Effector CD8-positive, alpha-beta T cell (primary cell): ENCODE measurements around the gene LHX4.

Experiments used
- DNase-seq: peaks from one replicate; lab custom pipeline; 2025; lab: John Stamatoyannopoulos, UW

Gene LHX4

GRCh38 chr1:180243517-180244221 is 13.6 kb downstream of the LHX4 start:
- DNase-seq, result no peak

DNA sequence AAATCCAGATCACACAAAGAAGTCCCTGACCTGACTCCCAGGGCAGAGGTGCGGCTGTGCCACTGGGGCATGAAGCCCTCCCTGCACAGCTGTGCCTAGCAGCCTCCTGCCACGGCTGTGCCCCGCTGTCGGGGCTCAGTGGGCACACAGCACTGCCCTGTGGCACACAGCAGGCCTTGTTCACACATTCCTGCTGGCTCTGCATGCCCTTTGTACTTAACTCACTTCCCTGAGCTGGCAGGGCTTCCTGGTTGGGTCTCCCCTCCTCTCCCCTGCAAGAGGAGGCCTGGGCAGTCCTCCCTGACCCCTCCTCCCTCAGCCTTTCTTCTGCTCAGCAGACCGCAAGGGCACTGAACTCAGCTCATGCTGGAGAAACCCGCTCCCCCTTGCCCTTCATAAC is 14.8 kb downstream of the LHX4 start:
- no peak for DNase-seq

GRCh38 chr1:180246579-180246978 is 16.5 kb downstream of the LHX4 start:
- DNase-seq, result no peak

GRCh38 chr1:180247061-180247460 is 17.0 kb downstream of the LHX4 start:
- DNase-seq, result no peak

- no peak for DNase-seq
Observed at GRCh38 chr1:180247580-180247979, 17.5 kb downstream of the LHX4 start.

- no peak for DNase-seq
Observed at GRCh38 chr1:180248176-180248575, 18.1 kb downstream of the LHX4 start.

DNA sequence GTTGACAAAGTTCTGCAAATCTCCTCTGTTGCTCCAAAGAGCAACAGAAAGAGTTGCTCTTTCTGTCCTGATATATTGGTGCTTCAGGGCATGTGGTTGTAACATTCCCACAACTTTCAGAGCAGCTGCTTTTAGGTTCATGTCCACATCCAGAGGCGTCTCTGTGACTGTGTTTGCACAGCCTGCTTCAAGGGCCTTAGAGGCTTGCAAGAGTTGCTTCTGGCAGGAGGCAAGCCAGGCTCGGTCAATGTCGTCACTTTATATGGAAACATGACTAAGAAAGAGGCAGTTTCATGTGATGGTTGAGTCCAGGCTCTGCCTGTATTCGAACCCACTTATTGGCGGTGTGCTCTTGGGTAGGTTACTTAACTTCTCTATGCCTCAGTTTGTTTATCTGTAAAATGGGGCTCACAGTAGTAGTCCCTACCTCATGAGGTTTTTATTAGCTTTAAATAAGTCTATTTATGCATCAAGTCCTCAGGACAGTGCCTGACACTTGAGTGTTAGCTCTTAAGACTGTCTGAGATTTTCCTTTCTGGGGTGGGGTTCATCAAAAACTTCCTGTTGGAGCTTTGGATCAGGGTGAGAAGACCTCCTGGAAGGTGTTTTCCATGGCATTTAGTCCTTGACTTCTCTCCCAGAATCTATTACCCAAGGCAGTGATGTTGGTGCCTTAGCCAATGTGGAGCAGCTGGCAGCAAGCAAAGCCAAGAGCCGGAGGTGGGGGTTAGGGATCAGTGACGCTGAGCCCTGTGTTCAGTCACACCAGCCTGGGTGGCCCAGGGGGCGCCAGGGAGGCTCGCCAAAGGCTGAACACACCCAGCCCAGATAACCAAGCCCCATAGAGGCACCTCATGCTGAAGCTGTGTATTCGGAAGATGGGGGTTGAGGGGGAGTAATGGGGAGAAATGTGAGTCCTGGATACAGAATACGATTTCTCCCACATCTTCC is 18.9 kb downstream of the LHX4 start:
- DNase-seq, result no peak

DNA sequence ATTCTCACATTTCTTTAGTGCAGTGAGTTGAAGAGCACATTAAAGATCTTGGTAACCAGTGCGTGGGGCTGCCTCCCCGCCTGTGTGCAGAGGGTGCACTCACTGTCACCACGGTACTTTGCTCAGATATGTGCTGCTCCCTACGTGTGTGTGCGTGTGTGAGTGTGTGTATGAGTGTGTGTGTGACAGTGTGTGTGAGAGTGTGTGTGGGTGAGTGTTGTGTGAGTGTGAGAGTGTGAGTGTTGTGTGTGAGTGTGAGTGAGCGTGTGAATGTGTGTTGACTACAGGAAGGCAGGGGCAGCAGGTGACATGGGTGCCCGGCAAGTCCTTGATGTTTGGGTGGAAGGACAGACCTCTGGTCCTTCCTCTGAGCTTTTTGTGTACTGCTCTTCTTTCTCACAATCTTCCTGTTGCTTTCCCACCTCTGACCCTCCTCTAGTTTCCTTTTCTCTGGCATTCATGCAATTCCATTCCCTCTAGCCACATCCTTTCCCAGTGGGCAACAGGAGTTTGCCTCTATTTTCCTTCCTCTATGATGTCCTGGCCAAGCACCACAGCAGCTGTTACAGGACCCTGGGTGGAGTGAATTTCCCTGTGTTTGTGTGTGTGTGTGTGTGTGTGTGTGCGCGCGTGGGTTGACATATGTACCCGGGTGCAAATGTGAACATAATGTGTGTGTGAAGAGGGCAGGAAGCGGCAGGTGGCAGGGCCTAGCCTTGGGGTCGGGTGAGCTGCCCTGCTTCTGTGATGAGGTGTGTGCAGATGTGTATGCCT is 19.8 kb downstream of the LHX4 start:
- no peak for DNase-seq

- no peak for DNase-seq
Observed at GRCh38 chr1:180250499-180250770, 20.4 kb downstream of the LHX4 start.

- DNase-seq, result no peak
Observed at GRCh38 chr1:180250883-180251509, 20.9 kb downstream of the LHX4 start.

DNA sequence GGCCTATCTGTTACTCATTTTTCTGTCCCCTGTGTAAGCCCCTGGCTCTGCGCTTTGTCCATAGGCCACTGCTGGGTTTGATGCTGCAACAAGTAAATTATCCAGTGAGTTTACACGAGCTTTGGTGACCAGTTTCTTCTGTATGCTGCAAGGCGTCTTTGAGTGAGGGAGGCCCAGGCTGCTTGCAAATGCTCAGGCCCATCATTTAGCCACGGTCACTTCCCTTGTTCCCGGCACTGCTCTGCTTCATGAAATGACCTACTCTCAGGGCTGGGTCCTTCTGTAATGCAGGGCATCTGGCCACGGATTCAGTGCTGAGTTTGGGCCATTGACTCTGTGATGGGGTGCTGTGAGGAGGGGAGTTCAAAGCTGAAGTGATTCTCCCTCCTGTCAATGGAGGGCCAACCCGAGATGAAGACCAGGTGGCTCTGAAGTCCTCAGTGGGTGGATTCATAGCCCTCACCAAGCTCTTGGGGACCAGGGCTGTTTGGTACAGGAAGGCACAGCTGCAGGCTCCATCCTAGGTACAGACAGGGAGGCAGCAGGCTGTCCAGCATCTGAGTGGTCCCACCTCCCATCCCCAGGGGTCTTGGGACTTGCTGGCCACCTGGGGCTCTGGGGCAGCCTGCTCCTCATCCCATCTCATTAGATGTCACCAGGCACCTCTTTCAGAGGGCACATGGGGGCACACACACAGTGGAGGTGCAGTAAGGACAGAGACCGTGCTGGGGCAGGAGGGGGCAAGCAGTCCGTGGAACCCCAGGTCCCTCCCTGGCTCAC is 21.7 kb downstream of the LHX4 start:
- no peak for DNase-seq

DNA sequence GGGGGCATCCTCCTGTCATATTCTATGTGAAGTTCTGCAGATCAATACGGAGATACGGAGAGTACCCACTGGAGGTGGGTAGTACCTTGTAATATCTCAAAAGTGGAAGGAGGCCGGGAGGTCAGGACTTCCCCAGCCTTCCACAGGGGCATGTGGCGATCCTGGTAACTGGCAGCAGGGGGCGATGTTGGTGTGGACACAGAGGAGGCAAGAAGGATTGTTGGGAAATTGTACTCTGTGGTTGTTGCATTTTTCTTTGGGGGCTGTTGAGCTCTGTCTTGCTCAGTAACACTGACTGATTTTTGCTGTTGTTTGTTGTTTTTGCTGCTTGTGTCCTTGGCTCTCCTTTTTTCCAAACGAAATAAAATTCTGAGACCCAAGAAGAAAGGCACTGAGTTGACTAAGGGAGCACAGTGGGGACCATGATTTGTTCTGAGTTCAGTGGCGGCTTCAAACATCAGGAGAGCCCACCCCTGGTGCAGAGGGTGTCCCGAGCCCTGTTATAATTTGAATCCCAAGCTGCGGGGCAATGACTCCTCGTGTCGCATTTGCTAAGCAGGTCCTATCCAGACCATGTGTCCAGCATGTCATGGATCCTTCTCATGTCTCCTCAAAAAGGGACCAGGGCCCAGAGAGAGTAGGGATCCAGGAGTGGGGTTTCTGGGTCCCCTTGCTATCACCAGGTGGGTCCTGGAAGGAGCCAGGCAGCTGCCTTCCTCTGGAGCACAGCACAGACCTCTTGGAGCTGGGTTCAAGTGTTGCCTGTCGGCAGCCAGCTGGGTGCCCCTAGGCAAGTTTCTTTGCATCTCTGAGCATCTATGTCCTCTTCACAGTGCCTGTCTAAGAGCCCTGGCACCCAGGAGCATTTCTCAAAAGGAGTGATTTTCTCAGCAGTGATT is 22.8 kb downstream of the LHX4 start:
- peak; percentile 14 for DNase-seq

GRCh38 chr1:180253585-180254495 is 23.8 kb downstream of the LHX4 start:
- DNase-seq, result no peak

DNA sequence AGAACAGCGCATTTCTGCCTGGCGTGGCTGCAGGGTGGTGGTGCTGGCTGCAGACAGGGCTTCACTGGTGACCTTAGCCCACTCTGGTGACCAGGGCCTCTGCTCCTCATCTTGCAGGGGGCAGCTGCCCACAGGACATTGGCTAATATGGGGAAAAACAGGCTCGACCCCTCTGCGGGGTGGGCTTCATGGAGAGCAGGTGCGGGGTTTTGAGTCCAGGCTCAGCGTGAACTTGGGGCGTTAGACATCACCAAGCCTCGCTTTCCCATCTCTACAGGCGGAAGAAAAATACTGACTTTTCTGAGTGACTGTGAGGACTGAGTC is 24.4 kb downstream of the LHX4 start:
- no peak for DNase-seq

DNA sequence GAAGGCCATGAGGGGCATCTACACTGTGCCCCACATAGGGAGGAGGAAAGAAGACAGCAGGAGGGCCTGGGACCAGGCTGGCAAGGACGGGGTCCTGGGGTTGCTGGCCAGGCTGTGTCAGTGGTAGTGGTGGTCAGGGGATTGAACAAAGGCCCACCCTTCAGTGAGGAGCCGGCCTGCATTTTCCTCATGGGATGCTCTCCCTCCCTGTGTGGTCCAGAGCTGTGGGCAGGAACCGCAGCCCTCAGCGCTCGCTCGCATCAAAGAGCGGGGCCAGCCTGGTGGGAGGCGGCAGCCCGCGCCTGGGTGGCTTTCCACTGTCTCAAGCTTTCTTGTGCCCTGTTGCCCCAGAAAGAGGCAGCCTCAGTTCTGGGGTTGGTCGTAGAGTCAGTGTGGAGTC is 24.8 kb downstream of the LHX4 start:
- DNase-seq, result no peak

GRCh38 chr1:180255536-180256340 is 25.7 kb downstream of the LHX4 start:
- DNase-seq, result no peak

DNA sequence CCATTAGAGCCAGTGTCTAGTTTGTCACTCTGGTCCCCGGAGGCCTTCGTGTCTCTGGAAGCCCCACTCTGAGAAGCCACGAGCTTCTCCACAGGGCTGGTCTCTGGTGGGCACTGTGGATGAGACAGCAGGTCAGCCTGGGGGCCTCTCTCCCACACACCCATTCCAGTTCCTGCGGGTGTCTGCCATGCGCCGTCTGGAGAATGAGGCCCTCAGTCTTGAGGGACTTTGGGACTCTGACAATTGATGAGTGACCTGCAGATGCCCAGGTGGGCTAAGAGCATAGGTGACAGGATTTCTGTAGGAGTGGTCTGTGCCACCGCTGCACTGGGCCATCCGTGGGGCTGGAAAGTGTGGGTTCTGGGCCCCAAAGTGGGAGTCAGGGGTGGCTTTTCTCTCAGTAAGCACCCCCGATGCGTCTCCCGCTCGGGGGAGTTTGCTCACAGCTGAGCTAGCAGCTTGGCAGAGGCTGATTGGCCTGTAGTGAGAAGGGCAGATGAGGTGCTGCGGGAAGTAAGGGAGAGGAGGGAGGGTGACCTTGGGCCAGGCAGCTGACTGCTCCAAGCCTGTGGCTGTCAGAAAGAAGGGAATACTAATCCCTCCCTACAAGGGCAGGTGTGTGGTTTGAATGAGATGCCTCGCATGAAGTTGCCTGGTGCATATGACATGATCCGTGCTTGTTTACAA is 26.4 kb downstream of the LHX4 start:
- no peak for DNase-seq

GRCh38 chr1:180257028-180257386 is 26.9 kb downstream of the LHX4 start:
- no peak for DNase-seq
